ENCODE measurements around the gene ZBTB7A.

ZBTB7A gene

DNA sequence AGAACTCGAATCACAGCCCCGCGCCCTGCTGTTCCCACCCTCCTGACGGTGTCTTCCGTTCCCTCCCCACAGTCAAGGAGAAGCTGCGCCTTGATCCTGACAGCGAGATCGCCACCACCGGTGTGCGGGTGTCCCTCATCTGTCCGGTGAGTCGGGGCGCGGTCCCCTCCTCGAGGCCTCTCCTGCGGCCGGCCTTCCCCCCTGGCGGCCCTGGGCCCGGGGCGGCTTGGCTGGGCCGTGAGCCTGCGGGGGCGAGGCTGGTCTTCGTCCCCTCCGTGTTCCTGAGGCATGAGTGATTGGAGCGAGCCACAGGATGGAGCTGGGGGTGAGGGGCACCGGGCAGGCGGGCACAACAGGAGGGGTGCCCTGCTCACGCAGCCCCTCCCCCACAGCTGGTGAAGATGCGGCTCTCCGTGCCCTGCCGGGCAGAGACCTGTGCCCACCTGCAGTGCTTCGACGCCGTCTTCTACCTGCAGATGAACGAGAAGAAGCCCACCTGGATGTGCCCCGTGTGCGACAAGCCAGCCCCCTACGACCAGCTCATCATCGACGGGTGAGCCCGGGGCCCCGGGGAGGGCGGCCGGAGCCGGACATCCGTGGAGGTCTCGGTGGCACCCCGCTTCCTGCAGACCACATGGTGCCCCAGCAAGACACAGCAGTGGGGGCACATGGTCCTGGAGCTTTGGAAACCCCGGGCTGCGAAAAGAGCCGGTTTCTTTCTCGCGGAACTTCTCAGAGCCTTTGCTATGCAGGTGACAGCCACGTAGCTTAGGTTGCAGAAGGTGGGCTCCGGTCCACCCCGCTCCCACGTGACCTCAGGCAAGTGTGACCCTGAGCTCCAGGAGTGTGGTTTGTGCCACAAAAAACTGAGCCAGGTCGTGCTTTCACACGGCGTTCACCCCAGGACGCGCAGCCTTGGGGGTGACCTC, 33.4 kb downstream of the ZBTB7A start:
- no peak overlapping the region for H3K4me3 ChIP-seq (ENCODE audit: low read length)
- no peak overlapping the region for H3K9ac ChIP-seq (ENCODE audit: low read length)
- H3K27me3 ChIP-seq (ENCODE audit: control insufficient read depth, insufficient read depth, low read length): no peaks in the 10 kb centered on the region
- no peaks in the 10 kb centered on the region for H3K4me1 ChIP-seq (ENCODE audit: control insufficient read depth, insufficient read depth, low read length)
- H3K27ac ChIP-seq (ENCODE audit: low read depth, low read length): no peak overlapping the region
- peaks cover 47% of the 10 kb centered on the region for H3K36me3 ChIP-seq (ENCODE audit: control insufficient read depth, insufficient read depth, low read length)

DNA sequence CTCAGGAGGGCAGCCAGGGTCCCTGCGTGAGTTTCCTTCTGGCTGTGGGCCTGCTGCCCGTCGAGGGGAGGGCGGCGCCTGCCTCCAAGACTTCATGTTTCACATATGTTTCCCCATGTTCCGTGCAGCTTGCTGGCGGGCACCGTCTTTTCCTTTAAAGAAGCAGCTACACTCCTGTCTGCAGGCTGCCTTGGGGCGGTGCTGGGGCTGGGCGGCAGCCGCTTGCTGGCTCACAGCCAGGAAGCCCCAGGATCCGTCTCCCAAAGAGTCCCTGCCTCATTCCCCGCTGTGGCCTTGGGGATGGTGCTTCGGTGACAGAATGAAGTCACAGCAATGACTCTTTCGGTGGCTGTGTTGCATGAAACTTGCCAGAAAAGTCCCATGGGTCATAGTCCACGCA, 34.3 kb downstream of the ZBTB7A start:
- no peak overlapping the region for H3K27ac ChIP-seq (ENCODE audit: low read depth, low read length)

DNA sequence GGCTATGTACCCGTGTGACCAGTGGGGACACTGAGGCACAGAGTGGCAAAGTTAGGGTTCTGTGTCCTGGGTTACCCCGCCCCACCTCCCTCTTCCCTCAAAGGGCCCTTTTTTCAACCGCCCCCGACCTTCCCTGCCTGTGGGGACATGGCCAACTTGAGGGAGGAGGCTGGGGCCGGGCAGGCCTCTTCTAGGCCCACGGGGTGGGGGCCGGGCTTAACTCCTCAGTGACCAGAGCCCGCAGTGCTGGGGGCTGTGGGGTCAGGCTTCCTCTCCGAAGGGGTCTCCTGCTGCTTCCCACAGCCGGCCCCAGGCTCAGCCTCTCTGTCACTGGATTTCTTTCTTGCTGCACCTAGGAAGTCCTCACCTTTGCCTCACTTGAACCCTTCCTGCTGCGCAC, 35.3 kb downstream of the ZBTB7A start:
- H3K36me3 ChIP-seq (ENCODE audit: control insufficient read depth, insufficient read depth, low read length): peaks cover 41% of the 10 kb centered on the region
- H3K27ac ChIP-seq (ENCODE audit: low read depth, low read length): no peak overlapping the region

More for the DNA sequence above, 34.3 kb downstream of the ZBTB7A start:
- no peak overlapping the region for H3K4me3 ChIP-seq (ENCODE audit: low read length)
- H3K4me1 ChIP-seq (ENCODE audit: control insufficient read depth, insufficient read depth, low read length): no peaks in the 10 kb centered on the region
- H3K36me3 ChIP-seq (ENCODE audit: control insufficient read depth, insufficient read depth, low read length): peaks cover 46% of the 10 kb centered on the region
- no peaks in the 10 kb centered on the region for H3K27me3 ChIP-seq (ENCODE audit: control insufficient read depth, insufficient read depth, low read length)
- H3K9ac ChIP-seq (ENCODE audit: low read length): no peak overlapping the region

DNA sequence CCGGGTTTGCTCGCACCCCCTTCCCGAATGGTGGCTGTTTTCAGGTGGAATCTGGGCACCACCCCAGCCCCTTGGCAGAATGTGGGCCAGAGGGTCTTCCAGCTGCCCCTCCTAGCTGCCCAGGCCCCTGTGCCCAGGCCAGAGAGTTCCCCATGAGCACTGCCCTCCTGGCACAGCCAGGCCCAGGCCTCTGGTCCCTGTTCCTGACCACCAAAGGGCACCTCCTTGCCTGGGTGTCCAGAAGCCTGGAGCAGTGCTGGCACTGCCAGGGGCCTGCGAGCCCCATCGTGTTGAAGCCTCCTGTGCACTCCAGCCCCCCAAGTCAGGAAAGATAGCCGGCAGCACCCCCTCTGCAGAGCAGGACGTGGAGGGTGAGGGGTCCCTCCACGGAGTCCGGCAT, 35.7 kb downstream of the ZBTB7A start:
- Histone ChIP-seq H3K27ac (ENCODE audit: low read depth, low read length) (no peak overlapping the region), H3K4me1 (ENCODE audit: control insufficient read depth, insufficient read depth, low read length) (no peaks in the 10 kb centered on the region), H3K9ac (ENCODE audit: low read length) (no peak overlapping the region), H3K4me3 (ENCODE audit: low read length) (no peak overlapping the region), H3K36me3 (ENCODE audit: control insufficient read depth, insufficient read depth, low read length) (peaks cover 37% of the 10 kb centered on the region), H3K27me3 (ENCODE audit: control insufficient read depth, insufficient read depth, low read length) (no peaks in the 10 kb centered on the region)

More for the DNA sequence above, 35.3 kb downstream of the ZBTB7A start:
- H3K9ac ChIP-seq (ENCODE audit: low read length): no peak overlapping the region
- H3K4me3 ChIP-seq (ENCODE audit: low read length): no peak overlapping the region
- no peaks in the 10 kb centered on the region for H3K27me3 ChIP-seq (ENCODE audit: control insufficient read depth, insufficient read depth, low read length)
- no peaks in the 10 kb centered on the region for H3K4me1 ChIP-seq (ENCODE audit: control insufficient read depth, insufficient read depth, low read length)

DNA sequence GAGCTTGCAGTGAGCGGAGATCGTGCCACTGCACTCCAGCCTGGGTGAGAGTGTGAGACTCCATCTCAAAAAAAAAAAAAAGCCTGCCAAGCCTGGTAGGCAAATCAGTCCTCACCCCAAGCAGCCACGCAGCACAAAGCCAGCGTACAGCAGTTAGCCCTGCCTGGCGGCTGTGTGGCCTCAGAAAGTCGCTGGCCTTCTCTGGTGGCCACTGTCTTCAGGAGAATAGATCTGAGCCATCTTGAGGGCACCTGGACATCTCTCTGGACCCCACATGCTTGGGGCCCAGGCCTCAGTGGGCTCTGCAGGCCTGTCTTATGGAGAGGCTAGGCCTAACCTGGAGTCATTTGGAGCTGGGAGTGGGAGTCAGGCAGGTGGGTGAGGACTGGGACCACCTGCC, 36.1 kb downstream of the ZBTB7A start:
- no peaks in the 10 kb centered on the region for H3K27me3 ChIP-seq (ENCODE audit: control insufficient read depth, insufficient read depth, low read length)
- H3K4me1 ChIP-seq (ENCODE audit: control insufficient read depth, insufficient read depth, low read length): no peaks in the 10 kb centered on the region
- peaks cover 36% of the 10 kb centered on the region for H3K36me3 ChIP-seq (ENCODE audit: control insufficient read depth, insufficient read depth, low read length)
- no peak overlapping the region for H3K27ac ChIP-seq (ENCODE audit: low read depth, low read length)
- H3K4me3 ChIP-seq (ENCODE audit: low read length): no peak overlapping the region
- H3K9ac ChIP-seq (ENCODE audit: low read length): no peak overlapping the region

DNA sequence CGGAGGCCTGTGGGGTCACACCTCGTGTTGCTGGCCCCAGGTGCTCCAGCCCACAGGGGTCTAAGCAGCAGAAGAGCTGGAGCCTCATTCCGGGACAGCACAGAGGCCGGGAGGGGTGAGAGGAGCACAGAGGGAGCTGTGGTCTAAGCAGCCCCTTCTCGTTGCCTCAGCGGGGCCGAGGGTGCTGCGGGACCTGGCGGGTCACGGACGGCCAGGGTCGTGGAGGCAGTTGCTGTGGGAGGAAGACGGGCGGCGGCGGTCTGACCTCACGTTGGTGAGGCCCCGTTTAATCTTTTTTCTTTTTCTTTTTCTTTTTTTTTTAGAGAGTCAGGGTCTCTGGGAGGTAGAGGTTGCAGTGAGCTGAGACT, 37.5 kb downstream of the ZBTB7A start:
- Histone ChIP-seq H3K4me1 (ENCODE audit: control insufficient read depth, insufficient read depth, low read length) (no peaks in the 10 kb centered on the region), H3K9ac (ENCODE audit: low read length) (no peak overlapping the region), H3K27me3 (ENCODE audit: control insufficient read depth, insufficient read depth, low read length) (no peaks in the 10 kb centered on the region), H3K36me3 (ENCODE audit: control insufficient read depth, insufficient read depth, low read length) (peaks cover 31% of the 10 kb centered on the region), H3K27ac (ENCODE audit: low read depth, low read length) (no peak overlapping the region), H3K4me3 (ENCODE audit: low read length) (no peak overlapping the region)

DNA sequence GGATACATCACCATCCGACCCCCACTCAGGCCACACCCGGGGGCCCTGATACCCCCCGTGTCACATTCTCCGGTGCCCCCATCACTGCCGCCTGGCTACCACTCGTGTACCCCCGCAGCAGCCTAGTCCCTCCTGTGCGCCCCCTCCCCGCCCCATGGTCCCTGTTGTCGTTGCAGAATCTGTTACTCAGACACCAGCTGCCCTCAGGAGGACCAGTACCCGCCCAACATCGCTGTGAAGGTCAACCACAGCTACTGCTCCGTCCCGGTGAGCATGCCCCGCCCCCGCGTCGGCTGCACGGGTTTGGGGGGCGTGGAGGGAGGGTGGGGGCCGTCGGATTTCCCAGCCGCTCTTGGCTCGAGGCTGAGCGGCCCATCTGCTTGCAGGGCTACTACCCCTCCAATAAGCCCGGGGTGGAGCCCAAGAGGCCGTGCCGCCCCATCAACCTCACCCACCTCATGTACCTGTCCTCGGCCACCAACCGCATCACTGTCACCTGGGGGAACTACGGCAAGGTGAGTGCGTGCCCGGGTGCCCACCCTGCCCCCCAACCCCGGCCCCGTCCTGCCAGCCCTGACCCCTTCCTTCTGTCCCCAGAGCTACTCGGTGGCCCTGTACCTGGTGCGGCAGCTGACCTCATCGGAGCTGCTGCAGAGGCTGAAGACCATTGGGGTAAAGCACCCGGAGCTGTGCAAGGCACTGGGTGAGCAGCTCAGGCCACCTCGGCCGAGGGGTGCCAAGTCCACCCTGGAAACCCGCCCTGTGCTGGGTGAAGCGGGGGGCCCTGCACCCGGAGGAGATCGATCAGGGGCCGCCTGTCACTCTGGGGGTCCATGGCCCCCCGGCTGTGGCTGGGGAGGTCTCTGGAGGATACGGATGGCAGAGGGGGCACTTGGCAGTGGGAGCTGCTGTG, 38.1 kb downstream of the ZBTB7A start:
- no peaks in the 10 kb centered on the region for H3K27me3 ChIP-seq (ENCODE audit: control insufficient read depth, insufficient read depth, low read length)
- no peak overlapping the region for H3K4me3 ChIP-seq (ENCODE audit: low read length)
- no peaks in the 10 kb centered on the region for H3K4me1 ChIP-seq (ENCODE audit: control insufficient read depth, insufficient read depth, low read length)
- no peak overlapping the region for H3K9ac ChIP-seq (ENCODE audit: low read length)
- H3K36me3 ChIP-seq (ENCODE audit: control insufficient read depth, insufficient read depth, low read length): peaks cover 29% of the 10 kb centered on the region
- H3K27ac ChIP-seq (ENCODE audit: low read depth, low read length): no peak overlapping the region

DNA sequence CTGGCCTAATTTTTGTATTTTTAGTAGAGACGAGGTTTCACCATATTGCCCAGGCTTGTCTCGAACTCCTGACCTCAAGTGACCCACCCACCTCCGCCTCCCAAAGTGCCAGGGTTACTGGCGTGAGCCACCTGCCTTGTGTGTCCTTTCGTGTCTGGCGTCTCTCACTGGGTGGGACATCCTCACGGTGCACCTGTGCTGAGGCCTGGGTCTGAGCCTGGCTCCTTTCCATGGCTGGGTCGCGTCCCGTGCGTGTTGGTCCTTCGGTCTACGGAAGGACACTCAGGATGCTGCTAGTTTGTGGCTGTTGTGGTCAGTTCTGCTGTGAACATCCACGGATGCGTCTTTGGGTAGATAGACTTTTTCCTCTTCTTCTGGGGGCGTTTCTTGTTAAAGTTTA, 39.6 kb downstream of the ZBTB7A start:
- no peak overlapping the region for H3K9ac ChIP-seq (ENCODE audit: low read length)

DNA sequence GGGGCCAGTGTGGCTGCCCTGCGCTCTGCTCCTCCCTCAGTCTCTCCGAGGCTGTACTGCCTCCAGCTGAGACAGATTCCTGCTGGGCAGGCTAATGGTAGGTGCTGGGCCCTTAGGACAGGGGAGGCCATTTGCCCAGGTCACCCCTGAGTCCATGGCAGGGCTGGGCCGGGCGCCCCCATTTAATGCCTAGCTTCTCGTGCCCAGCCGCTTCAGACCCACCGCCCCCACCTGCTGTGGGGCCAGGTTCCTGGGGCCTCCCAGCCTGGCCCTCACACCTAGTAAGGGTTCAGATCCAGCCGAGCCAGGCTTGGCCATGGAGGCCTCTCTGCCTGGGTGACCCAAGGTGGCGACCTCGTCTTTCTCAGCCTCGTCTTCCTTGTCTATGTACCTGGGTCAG, 41.4 kb downstream of the ZBTB7A start:
- Histone ChIP-seq H3K9ac (ENCODE audit: low read length) (no peak overlapping the region), H3K27me3 (ENCODE audit: control insufficient read depth, insufficient read depth, low read length) (no peaks in the 10 kb centered on the region), H3K4me3 (ENCODE audit: low read length) (no peak overlapping the region), H3K4me1 (ENCODE audit: control insufficient read depth, insufficient read depth, low read length) (no peaks in the 10 kb centered on the region), H3K36me3 (ENCODE audit: control insufficient read depth, insufficient read depth, low read length) (peaks cover 14% of the 10 kb centered on the region), H3K27ac (ENCODE audit: low read depth, low read length) (no peak overlapping the region)

More for the DNA sequence above, 39.6 kb downstream of the ZBTB7A start:
- Histone ChIP-seq H3K27ac (ENCODE audit: low read depth, low read length) (no peak overlapping the region), H3K36me3 (ENCODE audit: control insufficient read depth, insufficient read depth, low read length) (peaks cover 22% of the 10 kb centered on the region), H3K4me1 (ENCODE audit: control insufficient read depth, insufficient read depth, low read length) (no peaks in the 10 kb centered on the region), H3K4me3 (ENCODE audit: low read length) (no peak overlapping the region), H3K27me3 (ENCODE audit: control insufficient read depth, insufficient read depth, low read length) (no peaks in the 10 kb centered on the region)

DNA sequence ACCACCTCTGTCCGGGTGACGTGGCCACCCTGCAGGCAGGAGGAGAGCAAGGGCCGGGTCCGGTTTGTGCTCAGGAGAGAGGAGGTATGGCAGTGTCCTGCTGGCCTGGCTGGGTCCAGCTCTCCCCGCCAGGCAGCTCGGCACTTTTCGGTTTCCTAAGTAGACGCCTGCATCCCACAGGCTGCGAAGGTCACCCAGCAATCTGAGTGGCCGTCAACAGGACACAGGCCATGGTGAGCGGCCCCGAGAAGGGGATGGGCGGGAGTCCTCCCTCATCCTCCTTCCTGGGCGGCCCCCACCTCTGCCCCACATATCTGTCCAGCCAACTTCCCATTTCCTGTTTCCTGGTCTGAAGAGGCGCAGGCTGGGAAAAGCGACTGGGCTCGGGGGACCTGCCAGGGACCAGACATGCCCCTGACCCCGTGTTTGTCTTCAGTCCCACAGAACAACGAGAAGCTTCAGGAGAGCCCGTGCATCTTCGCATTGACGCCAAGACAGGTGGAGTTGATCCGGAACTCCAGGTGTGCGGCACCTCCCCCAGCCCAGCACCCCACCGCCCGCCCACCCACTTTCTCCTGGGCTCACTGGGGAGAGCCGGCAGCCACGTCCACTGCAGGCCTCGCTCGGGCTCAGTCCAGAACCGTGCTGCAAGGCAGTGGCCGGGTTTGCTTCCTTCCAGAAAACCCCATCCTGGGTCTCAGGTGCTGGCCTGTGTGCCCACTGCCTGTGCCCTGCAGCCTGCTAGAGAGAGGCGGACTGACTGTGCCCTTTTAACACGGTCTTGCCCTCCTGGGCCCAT, 42.9 kb downstream of the ZBTB7A start:
- Histone ChIP-seq H3K4me3 (ENCODE audit: low read length) (no peak overlapping the region), H3K4me1 (ENCODE audit: control insufficient read depth, insufficient read depth, low read length) (peaks cover 5% of the 10 kb centered on the region), H3K36me3 (ENCODE audit: control insufficient read depth, insufficient read depth, low read length) (peaks cover 13% of the 10 kb centered on the region), H3K9ac (ENCODE audit: low read length) (no peak overlapping the region), H3K27ac (ENCODE audit: low read depth, low read length) (no peak overlapping the region), H3K27me3 (ENCODE audit: control insufficient read depth, insufficient read depth, low read length) (no peaks in the 10 kb centered on the region)

DNA sequence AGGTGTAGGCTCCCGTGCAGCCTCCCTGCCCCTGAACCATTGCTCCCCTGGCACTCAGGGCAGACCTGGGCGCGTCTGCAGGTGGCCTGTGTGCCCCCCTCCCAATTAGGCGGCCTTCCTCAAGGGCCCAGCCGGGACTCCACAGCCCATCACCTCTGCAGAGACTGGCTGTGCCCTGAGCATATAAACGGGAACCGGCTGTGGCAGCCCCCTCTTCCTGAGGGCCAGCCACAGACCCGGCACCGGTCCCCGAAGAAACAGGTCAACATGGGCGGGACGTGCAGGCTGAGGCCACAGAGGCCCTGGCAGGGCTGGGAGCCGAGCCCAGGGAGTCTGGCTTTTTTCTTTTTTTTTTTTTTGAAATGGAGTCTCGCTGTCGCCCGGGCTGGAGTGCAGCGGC, 47.1 kb downstream of the ZBTB7A start:
- Histone ChIP-seq H3K27ac (ENCODE audit: low read depth, low read length) (peak overlapping the region; percentile 77), H3K36me3 (ENCODE audit: control insufficient read depth, insufficient read depth, low read length) (peaks cover 6% of the 10 kb centered on the region), H3K4me1 (ENCODE audit: control insufficient read depth, insufficient read depth, low read length) (peaks cover 25% of the 10 kb centered on the region), H3K27me3 (ENCODE audit: control insufficient read depth, insufficient read depth, low read length) (no peaks in the 10 kb centered on the region), H3K9ac (ENCODE audit: low read length) (no peak overlapping the region), H3K4me3 (ENCODE audit: low read length) (no peak overlapping the region)
